ENCODE data around the gene ARL15. TPM values are rescaled to one million over a fixed set of nuclear protein-coding genes. Genes with fewer than 3 reads are reported as not detected.

The ARL15 gene
- total and polyA plus RNA-seq, 9 of the 15 experiments (the other 6 are each of a cell fraction or from before 2014, with no cell fraction given), result 18.5 to 80.4 (median 57.0) TPM

DNA sequence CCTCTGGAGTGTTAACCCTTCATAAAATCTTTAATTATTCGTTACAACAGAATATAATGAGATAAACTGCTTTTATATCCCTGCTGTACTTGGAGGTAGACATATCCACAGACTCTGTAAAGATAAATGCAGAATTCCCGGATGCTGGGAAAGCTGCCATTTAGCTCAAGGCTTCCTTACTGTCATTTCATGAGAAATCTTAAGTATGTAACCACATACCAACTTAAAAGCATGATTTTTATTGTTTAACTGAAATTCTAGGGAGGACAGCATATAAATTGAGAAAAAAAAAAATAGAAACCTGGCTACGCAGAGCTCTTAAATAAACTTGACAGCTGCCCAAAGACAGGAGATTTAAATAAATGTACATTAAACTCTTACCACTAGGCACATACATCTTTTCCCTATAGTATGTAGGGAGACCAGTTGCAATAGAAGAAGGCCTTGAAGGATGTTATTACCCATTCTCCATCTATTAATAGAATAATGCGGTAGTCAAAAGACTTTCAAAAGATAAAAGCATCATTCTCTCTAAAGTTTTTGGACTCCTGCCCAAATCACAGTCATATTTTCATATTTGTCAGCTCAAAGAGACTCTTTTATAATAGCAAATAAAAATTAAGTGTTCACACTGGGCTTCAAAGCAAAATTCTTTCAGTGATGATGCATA, 376.1 kb downstream of the ARL15 start (continued):
- TF ChIP-seq, protein P1, sequence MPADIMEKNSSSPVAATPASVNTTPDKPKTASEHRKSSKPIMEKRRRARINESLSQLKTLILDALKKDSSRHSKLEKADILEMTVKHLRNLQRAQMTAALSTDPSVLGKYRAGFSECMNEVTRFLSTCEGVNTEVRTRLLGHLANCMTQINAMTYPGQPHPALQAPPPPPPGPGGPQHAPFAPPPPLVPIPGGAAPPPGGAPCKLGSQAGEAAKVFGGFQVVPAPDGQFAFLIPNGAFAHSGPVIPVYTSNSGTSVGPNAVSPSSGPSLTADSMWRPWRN (IDR thresholded peaks at IDR 0.05; ENCODE audit: low read depth), result no peak
- TF ChIP-seq ZNF316 (IDR thresholded peaks at IDR 0.05), result no peak
- no peak for TF ChIP-seq PHTF2 (CRISPR knock-in tag; IDR thresholded peaks at IDR 0.05)
- no peak for TF ChIP-seq CBFA2T2 (conservative IDR thresholded peaks at IDR 0.05)
- TF ChIP-seq, protein P2, sequence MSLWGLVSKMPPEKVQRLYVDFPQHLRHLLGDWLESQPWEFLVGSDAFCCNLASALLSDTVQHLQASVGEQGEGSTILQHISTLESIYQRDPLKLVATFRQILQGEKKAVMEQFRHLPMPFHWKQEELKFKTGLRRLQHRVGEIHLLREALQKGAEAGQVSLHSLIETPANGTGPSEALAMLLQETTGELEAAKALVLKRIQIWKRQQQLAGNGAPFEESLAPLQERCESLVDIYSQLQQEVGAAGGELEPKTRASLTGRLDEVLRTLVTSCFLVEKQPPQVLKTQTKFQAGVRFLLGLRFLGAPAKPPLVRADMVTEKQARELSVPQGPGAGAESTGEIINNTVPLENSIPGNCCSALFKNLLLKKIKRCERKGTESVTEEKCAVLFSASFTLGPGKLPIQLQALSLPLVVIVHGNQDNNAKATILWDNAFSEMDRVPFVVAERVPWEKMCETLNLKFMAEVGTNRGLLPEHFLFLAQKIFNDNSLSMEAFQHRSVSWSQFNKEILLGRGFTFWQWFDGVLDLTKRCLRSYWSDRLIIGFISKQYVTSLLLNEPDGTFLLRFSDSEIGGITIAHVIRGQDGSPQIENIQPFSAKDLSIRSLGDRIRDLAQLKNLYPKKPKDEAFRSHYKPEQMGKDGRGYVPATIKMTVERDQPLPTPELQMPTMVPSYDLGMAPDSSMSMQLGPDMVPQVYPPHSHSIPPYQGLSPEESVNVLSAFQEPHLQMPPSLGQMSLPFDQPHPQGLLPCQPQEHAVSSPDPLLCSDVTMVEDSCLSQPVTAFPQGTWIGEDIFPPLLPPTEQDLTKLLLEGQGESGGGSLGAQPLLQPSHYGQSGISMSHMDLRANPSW (CRISPR knock-in tag; IDR thresholded peaks at IDR 0.05), result no peak
- TF ChIP-seq SMARCA4 (IDR thresholded peaks at IDR 0.05), result no peak

DNA sequence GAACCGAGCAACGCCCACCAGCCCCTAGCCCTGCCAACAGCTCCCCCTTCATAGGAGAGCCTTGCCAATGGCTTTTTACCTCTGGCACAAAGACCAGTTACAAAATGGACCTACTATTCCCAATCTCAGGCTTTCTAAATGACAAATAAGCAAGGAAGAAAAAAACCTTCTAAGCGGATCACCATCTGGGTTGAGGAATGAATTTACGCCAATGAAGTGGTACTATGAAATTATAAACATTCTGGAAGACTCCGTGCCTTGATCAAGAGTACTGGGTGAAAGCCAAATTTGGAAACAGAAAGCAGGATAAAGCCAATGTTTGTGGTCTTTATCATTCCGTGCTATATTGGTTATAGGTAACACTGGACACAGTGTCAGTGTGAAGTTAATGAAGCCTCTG, 378.0 kb downstream of the ARL15 start:
- in situ Hi-C loops (cut with MboI) (no loop called here), intact Hi-C loops (cut with micrococcal nuclease) (no loop called here)
- no peaks in the 10 kb centered on the region for H3K36me3 ChIP-seq (ENCODE audit: control insufficient read depth, insufficient read depth, low read length)
- H3K4me1 ChIP-seq (replicated peaks in 1 of 2; ENCODE audit: control insufficient read depth in 2 of 2, insufficient read depth in 2 of 2, low read length in 2 of 2), result no peaks in the 10 kb centered on the region
- no peak overlapping the region for H3K4me3 ChIP-seq
- no peaks in the 10 kb centered on the region for H3K9me1 ChIP-seq (ENCODE audit: control insufficient read depth, insufficient read depth, low read length)
- POLR2A ChIA-PET, result interaction anchor here (0.7 kb wide), 1 partner anchor 8 kb away, joined by 3 read pairs; no protein-coding TSS in a partner anchor
- TF ChIP-seq ZNF224 (CRISPR knock-in tag; IDR thresholded peaks at IDR 0.05), result no peak
- no peak for TF ChIP-seq SMARCE1 (IDR thresholded peaks at IDR 0.05)
- no peak for TF ChIP-seq ZNF184 (CRISPR knock-in tag; IDR thresholded peaks at IDR 0.05)
- no peak for TF ChIP-seq NFRKB (IDR thresholded peaks at IDR 0.05; ENCODE audit: low read depth)
- no peak for TF ChIP-seq HNRNPLL (IDR thresholded peaks at IDR 0.05; ENCODE audit: low read depth, low read length, poor library complexity, severe bottlenecking)
- TF ChIP-seq EGR1 (conservative IDR thresholded peaks at IDR 0.05), result no peak
- TF ChIP-seq ZNF143 (CRISPR knock-in tag; IDR thresholded peaks at IDR 0.05), result no peak
- TF ChIP-seq CBFB (CRISPR knock-in tag; IDR thresholded peaks at IDR 0.05), result no peak
- no peak for TF ChIP-seq ELF2 (CRISPR knock-in tag; IDR thresholded peaks at IDR 0.05)
- TF ChIP-seq STAT5B (CRISPR knock-in tag; IDR thresholded peaks at IDR 0.05), result no peak
- TF ChIP-seq BCL6 (CRISPR knock-in tag; IDR thresholded peaks at IDR 0.05), result no peak
- no peak for TF ChIP-seq YY1 (IDR thresholded peaks at IDR 0.05; ENCODE audit: borderline replicate concordance in 1 of 3, control insufficient read depth in 1 of 3, extremely low read depth in 1 of 3, insufficient read depth in 3 of 3, insufficient read length in 1 of 3, insufficient replicate concordance in 2 of 3, low read depth in 1 of 3, low read length in 2 of 3)
- no peak for TF ChIP-seq KLF13 (tag; IDR thresholded peaks at IDR 0.05; ENCODE audit: borderline replicate concordance, low read depth)
- TF ChIP-seq NUFIP1 (IDR thresholded peaks at IDR 0.05; ENCODE audit: partially characterized antibody), result no peak
- no peaks in the 10 kb centered on the region for H3K9me3 ChIP-seq (replicated peaks; ENCODE audit: control insufficient read depth, insufficient read depth, low read depth, low read length)
- H3K27me3 ChIP-seq (ENCODE audit: control insufficient read depth in 2 of 2, insufficient read depth in 2 of 2, low read length in 2 of 2), result no peaks in the 10 kb centered on the region
- H3K27ac ChIP-seq (ENCODE audit: extremely low read depth, low read depth, low read length), result no peak overlapping the region
- CTCF ChIA-PET (ENCODE audit: low intra/inter-chr PET ratio), result no interaction called here
- no peaks in the 10 kb centered on the region for H3K79me2 ChIP-seq (ENCODE audit: control insufficient read depth, insufficient read depth, low read length)
- no TSS peak for BruUV-seq (replicated peaks)
- no peak for FAIRE-seq
- no peak overlapping the region for H2AFZ ChIP-seq (ENCODE audit: low read depth, low read length)
- DNase-seq (ENCODE audit: extremely low read depth in 1 of 4, low spot score in 3 of 4), result no peak
- no peak for ATAC-seq
- H4K20me1 ChIP-seq (replicated peaks; ENCODE audit: control insufficient read depth, insufficient read depth, low read length), result no peaks in the 10 kb centered on the region
- H3K4me2 ChIP-seq (ENCODE audit: insufficient read depth, low read length), result no peak overlapping the region
- no peak overlapping the region for H3K9ac ChIP-seq (ENCODE audit: insufficient read depth in 1 of 2, low read depth in 2 of 2, low read length in 2 of 2)
- 83% methylated on average over 6 of the region's 6 CpGs for WGBS (ENCODE audit: insufficient coverage, low coverage, missing lambda C conversion rate)

All from K562 (cell line).